Endodermal cell (in vitro differentiated cells): ENCODE measurements around the gene GABRR1. TPM values are rescaled to one million over a fixed set of nuclear protein-coding genes. Genes with fewer than 3 reads are reported as not detected.

Source experiments
- DNase-seq: peaks from one replicate; pipeline ENCODE4 v3.0.0-alpha.2; 2017
- H3K27ac ChIP-seq: 2 replicates; pipeline ENCODE4 v1.5.1; 2013; ENCODE audit warnings: mild to moderate bottlenecking, low read depth, low read length, moderate library complexity
- H3K27me3 ChIP-seq: 2 replicates; pipeline ENCODE4 v1.6.1; 2013; ENCODE audit warnings: mild to moderate bottlenecking, low read length, moderate library complexity; ENCODE audit not compliant: insufficient read depth, control insufficient read depth, poor library complexity, severe bottlenecking
- H3K36me3 ChIP-seq: 2 replicates; pipeline ENCODE4 v1.7.0; 2013; ENCODE audit warnings: mild to moderate bottlenecking, low read length, moderate library complexity; ENCODE audit not compliant: control insufficient read depth, insufficient read depth
- H3K4me1 ChIP-seq: one replicate; pipeline ENCODE4 v1.7.0; 2013; ENCODE audit warnings: low read length; ENCODE audit not compliant: control insufficient read depth, insufficient read depth
- H3K4me3 ChIP-seq: 2 replicates; pipeline ENCODE4 v1.5.1; 2013; ENCODE audit warnings: mild to moderate bottlenecking, low read length, moderate library complexity
- H3K9ac ChIP-seq: 2 replicates; pipeline ENCODE4 v1.6.1; 2013; ENCODE audit warnings: mild to moderate bottlenecking, low read length, moderate library complexity; ENCODE audit not compliant: poor library complexity, severe bottlenecking; ENCODE audit errors: extremely low read depth
- H3K9me3 ChIP-seq: 2 replicates; pipeline ENCODE4 v1.6.1; 2013; ENCODE audit warnings: mild to moderate bottlenecking, low read length, moderate library complexity; ENCODE audit not compliant: control insufficient read depth
- H3K27ac Mint-ChIP-seq: 2 replicates; pipeline ENCODE4 v1.8.0; 2020; ENCODE audit warnings: mixed read lengths
- H3K27me3 Mint-ChIP-seq: 2 replicates; pipeline ENCODE4 v1.8.0; 2021; ENCODE audit warnings: mild to moderate bottlenecking, mixed read lengths; ENCODE audit not compliant: insufficient read depth
- H3K36me3 Mint-ChIP-seq: 2 replicates; pipeline ENCODE4 v1.8.0; 2020; ENCODE audit warnings: low read depth, mixed read lengths
- H3K4me1 Mint-ChIP-seq: 2 replicates; pipeline ENCODE4 v1.8.0; 2020; ENCODE audit warnings: mixed read lengths
- H3K4me3 Mint-ChIP-seq: 2 replicates; pipeline ENCODE4 v1.8.0; 2020; ENCODE audit warnings: mild to moderate bottlenecking, moderate library complexity, mixed read lengths
- H3K9me3 Mint-ChIP-seq: 2 replicates; pipeline ENCODE4 v1.8.0; 2020; ENCODE audit warnings: mild to moderate bottlenecking, mixed read lengths
- CTCF ChIP-seq: fragments of 200-600 bp; sonication (generic); conservative IDR thresholded peaks from 2 replicates; pipeline ENCODE4 v1.5.0; 2021; ENCODE audit warnings: antibody characterized with exemption, mild to moderate bottlenecking
- WGBS, 2 experiments: methylation state at CpG; one replicate each; pipeline versions ENCODE4 v1.1.5 to v1.1.7; 2013; ENCODE audit warnings: missing lambda C conversion rate in 2 of 2, mixed read lengths in 1 of 2; ENCODE audit not compliant: insufficient coverage in 1 of 2, insufficient read length in 1 of 2; 5-methylcytosine and 5-hydroxymethylcytosine counted together
- total RNA-seq, 2 donors: library from RNA; stranded (reverse); fragmentation: NEBNext Ultra II Directional in 1 of 2; extraction: Animal tissue kit (Norgen Biotek cat#: 25700) in 1 of 2; gene quantifications; 2 replicates in 1 of 2; 3 replicates in 1 of 2; pipeline ENCODE4 v1.2.1, GENCODE V29; 2021

The GABRR1 gene
- total RNA-seq, 2 donors from 2014 or later: 0.46 TPM; not detected in 1

GRCh38 chr6:89216411-89216810 is 747 bp downstream of the GABRR1 start:
- no peak overlapping the region for H3K4me3 Mint-ChIP-seq
- H3K27ac Mint-ChIP-seq: peak overlapping the region; percentile 5
- Histone ChIP-seq H3K36me3 (no peaks in the 10 kb centered on the region), H3K27ac (no peak overlapping the region), H3K4me3 (no peak overlapping the region), H3K27me3 (no peaks in the 10 kb centered on the region), H3K9me3 (no peaks in the 10 kb centered on the region), H3K9ac (no peak overlapping the region), H3K4me1 (no peaks in the 10 kb centered on the region)
- WGBS, 2 experiments: 90 to 100% methylated on average over 3 to 4 of the region's 4 CpGs
- peaks cover 4% of the 10 kb centered on the region for H3K4me1 Mint-ChIP-seq
- H3K27me3 Mint-ChIP-seq: peaks cover 2% of the 10 kb centered on the region
- H3K9me3 Mint-ChIP-seq: no peaks in the 10 kb centered on the region
- no peaks in the 10 kb centered on the region for H3K36me3 Mint-ChIP-seq
- TF ChIP-seq CTCF: no peak
- DNase-seq: no peak

- Histone ChIP-seq H3K27me3 (no peaks in the 10 kb centered on the region), H3K9ac (no peak overlapping the region), H3K9me3 (no peaks in the 10 kb centered on the region), H3K27ac (no peak overlapping the region), H3K36me3 (no peaks in the 10 kb centered on the region), H3K4me1 (no peaks in the 10 kb centered on the region), H3K4me3 (no peak overlapping the region)
- H3K36me3 Mint-ChIP-seq: no peaks in the 10 kb centered on the region
- H3K27ac Mint-ChIP-seq: no peak overlapping the region
- DNase-seq: no peak
- H3K4me1 Mint-ChIP-seq: peaks cover 4% of the 10 kb centered on the region
- no peaks in the 10 kb centered on the region for H3K27me3 Mint-ChIP-seq
- TF ChIP-seq CTCF: no peak
- H3K4me3 Mint-ChIP-seq: no peak overlapping the region
- H3K9me3 Mint-ChIP-seq: no peaks in the 10 kb centered on the region
Observed at GRCh38 chr6:89215391-89215790, 1.8 kb downstream of the GABRR1 start.

GRCh38 chr6:89214197-89214596 is 3.0 kb downstream of the GABRR1 start:
- Mint-ChIP-seq H3K27ac (no peak overlapping the region), H3K27me3 (no peaks in the 10 kb centered on the region), H3K4me3 (no peak overlapping the region), H3K36me3 (no peaks in the 10 kb centered on the region), H3K4me1 (peaks cover 4% of the 10 kb centered on the region), H3K9me3 (no peaks in the 10 kb centered on the region)
- Histone ChIP-seq H3K9ac (no peak overlapping the region), H3K27ac (no peak overlapping the region), H3K36me3 (no peaks in the 10 kb centered on the region), H3K4me3 (no peak overlapping the region), H3K4me1 (no peaks in the 10 kb centered on the region), H3K27me3 (no peaks in the 10 kb centered on the region), H3K9me3 (no peaks in the 10 kb centered on the region)
- DNase-seq: no peak
- no peak for TF ChIP-seq CTCF
